Activated CD8-positive, alpha-beta T cell treated with anti-CD3 and anti-CD28 coated beads, Interleukin-2, amount 10 ng/mL, durations not matched to agents 7 days and 5 days (primary cell): ENCODE results near the gene OR8S1. TPM values are rescaled to one million over a fixed set of nuclear protein-coding genes. Genes with fewer than 3 reads are reported as not detected.
"Not testable (repeated sequence)": the region's sequence is repeated elsewhere in the genome, so short reads cannot be mapped to it uniquely, and the experiment has no call there.

Source experiments
- ATAC-seq: fragments of 150-1000 bp; cut with Tn5 transposase; one replicate; pipeline ENCODE4 v1.10.0; 2021; ENCODE audit warnings: moderate library complexity
- CTCF ChIA-PET: fragments of 350-600 bp; sonication (Branson Sonifier 250); formaldehyde crosslinking; loops from one replicate; lab custom pipeline; 2021; ENCODE audit warnings: antibody characterized with exemption; lab: Charles Lee
- POLR2A ChIA-PET: fragments of 350-600 bp; sonication (Branson Sonifier 250); formaldehyde crosslinking; loops from one replicate; lab custom pipeline; 2021; ENCODE audit warnings: antibody characterized with exemption; lab: Charles Lee
- DNase-seq: peaks from one replicate; pipeline ENCODE4 v3.0.0-alpha.2; 2020
- H3K27ac Mint-ChIP-seq: one replicate; pipeline ENCODE4 v1.8.0; 2021; ENCODE audit warnings: mild to moderate bottlenecking, mixed read lengths
- H3K27me3 Mint-ChIP-seq: one replicate; pipeline ENCODE4 v1.8.0; 2021; ENCODE audit warnings: low read depth, mixed read lengths
- H3K36me3 Mint-ChIP-seq: one replicate; pipeline ENCODE4 v1.8.0; 2021; ENCODE audit warnings: low read depth, mixed read lengths
- H3K4me1 Mint-ChIP-seq: one replicate; pipeline ENCODE4 v1.8.0; 2021; ENCODE audit warnings: low read depth, mixed read lengths
- H3K4me3 Mint-ChIP-seq: one replicate; pipeline ENCODE4 v1.8.0; 2021; ENCODE audit warnings: mild to moderate bottlenecking, mixed read lengths
- H3K9me3 Mint-ChIP-seq: one replicate; pipeline ENCODE4 v1.8.0; 2022; ENCODE audit warnings: mixed read lengths; ENCODE audit not compliant: insufficient read depth
- total RNA-seq, 2 experiments: library from RNA; stranded (reverse); gene quantifications; one replicate each; pipeline ENCODE4 v1.2.3, GENCODE V29; 2021

OR8S1 gene
- not detected for total RNA-seq

- H3K4me1 Mint-ChIP-seq = no peaks in the 10 kb centered on the region
- no peaks in the 10 kb centered on the region for H3K9me3 Mint-ChIP-seq
- H3K4me3 Mint-ChIP-seq = no peak within 1 kb of the TSS
- no peak within 1 kb of the TSS for H3K27ac Mint-ChIP-seq
- ChIA-PET POLR2A (no interaction called here), CTCF (no interaction called here)
- H3K36me3 Mint-ChIP-seq = no peaks in the 10 kb centered on the region
- H3K27me3 Mint-ChIP-seq = no peaks in the 10 kb centered on the region
- no peak for ATAC-seq
- DNase-seq = no peak
Observed at GRCh38 chr12:48525332-48525731, at the start of gene OR8S1. OR8S1 (plus strand) TSS chr12:48525632; CDS start chr12:48525632, 0 bp downstream.

GRCh38 chr12:48482198-48482597, 43.2 kb upstream of the OR8S1 start, which contains the start of gene C12orf54:
C12orf54 (plus strand) TSS chr12:48482498; CDS start chr12:48483297, 799 bp downstream.
- CTCF ChIA-PET = no interaction called here
- DNase-seq (no peak), ATAC-seq (no peak)
- no peaks in the 10 kb centered on the region for H3K4me1 Mint-ChIP-seq
- H3K27ac Mint-ChIP-seq = no peak within 1 kb of the TSS
- H3K36me3 Mint-ChIP-seq = no peaks in the 10 kb centered on the region
- peaks cover 5% of the 10 kb centered on the region for H3K27me3 Mint-ChIP-seq
- no peaks in the 10 kb centered on the region for H3K9me3 Mint-ChIP-seq
- no peak within 1 kb of the TSS for H3K4me3 Mint-ChIP-seq
- POLR2A ChIA-PET = no interaction called here

GRCh38 chr12:48482930-48483329, 42.5 kb upstream of the OR8S1 start:
- POLR2A ChIA-PET = no interaction called here
- H3K9me3 Mint-ChIP-seq = no peaks in the 10 kb centered on the region

GRCh38 chr12:48486261-48486660, 39.2 kb upstream of the OR8S1 start:
- POLR2A ChIA-PET = no interaction called here
- Mint-ChIP-seq H3K4me3 (no peak overlapping the region), H3K27me3 (peaks cover 5% of the 10 kb centered on the region), H3K27ac (no peak overlapping the region), H3K36me3 (no peaks in the 10 kb centered on the region), H3K9me3 (no peaks in the 10 kb centered on the region), H3K4me1 (peaks cover 4% of the 10 kb centered on the region)
- DNase-seq (no peak), ATAC-seq (no peak)
- CTCF ChIA-PET = no interaction called here

More at GRCh38 chr12:48482930-48483329, 42.5 kb upstream of the OR8S1 start:
- H3K27me3 Mint-ChIP-seq = peaks cover 5% of the 10 kb centered on the region
- H3K27ac Mint-ChIP-seq = no peak overlapping the region
- H3K4me1 Mint-ChIP-seq = no peaks in the 10 kb centered on the region
- ATAC-seq = no peak
- DNase-seq = no peak
- CTCF ChIA-PET = no interaction called here
- H3K4me3 Mint-ChIP-seq = no peak overlapping the region
- H3K36me3 Mint-ChIP-seq = no peaks in the 10 kb centered on the region

GRCh38 chr12:48486679-48487078, 38.8 kb upstream of the OR8S1 start:
- ATAC-seq = no peak
- ChIA-PET CTCF (no interaction called here), POLR2A (no interaction called here)
- DNase-seq = no peak
- Mint-ChIP-seq H3K4me1 (peaks cover 4% of the 10 kb centered on the region), H3K27ac (no peak overlapping the region), H3K27me3 (peaks cover 5% of the 10 kb centered on the region), H3K9me3 (no peaks in the 10 kb centered on the region), H3K36me3 (no peaks in the 10 kb centered on the region), H3K4me3 (no peak overlapping the region)

GRCh38 chr12:48489012-48489411, 36.4 kb upstream of the OR8S1 start:
- CTCF ChIA-PET = interaction anchor here (1.5 kb wide), 1 partner anchor 129 kb away, joined by 6 read pairs; no protein-coding TSS in a partner anchor
- DNase-seq (no peak), ATAC-seq (no peak)
- POLR2A ChIA-PET = interaction anchor here (0.6 kb wide), 1 partner anchor 38 kb away, joined by 5 read pairs; no protein-coding TSS in a partner anchor
- no peaks in the 10 kb centered on the region for H3K9me3 Mint-ChIP-seq
- peaks cover 4% of the 10 kb centered on the region for H3K4me1 Mint-ChIP-seq
- peaks cover 2% of the 10 kb centered on the region for H3K27me3 Mint-ChIP-seq
- no peak overlapping the region for H3K4me3 Mint-ChIP-seq
- H3K27ac Mint-ChIP-seq = no peak overlapping the region
- H3K36me3 Mint-ChIP-seq = no peaks in the 10 kb centered on the region

GRCh38 chr12:48489456-48489855, 36.0 kb upstream of the OR8S1 start:
- not testable (repeated sequence) for H3K27ac Mint-ChIP-seq, H3K4me1 Mint-ChIP-seq, DNase-seq, ATAC-seq, H3K36me3 Mint-ChIP-seq, H3K27me3 Mint-ChIP-seq, H3K4me3 Mint-ChIP-seq, H3K9me3 Mint-ChIP-seq
- ChIA-PET CTCF (interaction anchor here (1.5 kb wide), 1 partner anchor 129 kb away, joined by 6 read pairs; no protein-coding TSS in a partner anchor), POLR2A (interaction anchor here (0.6 kb wide), 1 partner anchor 37 kb away, joined by 5 read pairs; no protein-coding TSS in a partner anchor)

- H3K27ac Mint-ChIP-seq, POLR2A ChIA-PET, H3K9me3 Mint-ChIP-seq, H3K27me3 Mint-ChIP-seq, ATAC-seq, H3K4me1 Mint-ChIP-seq, H3K36me3 Mint-ChIP-seq, H3K4me3 Mint-ChIP-seq, DNase-seq, CTCF ChIA-PET: not testable (repeated sequence)
Observed at GRCh38 chr12:48500281-48500680, 25.2 kb upstream of the OR8S1 start.

- DNase-seq, H3K27me3 Mint-ChIP-seq, POLR2A ChIA-PET, CTCF ChIA-PET, H3K4me1 Mint-ChIP-seq, H3K9me3 Mint-ChIP-seq, H3K36me3 Mint-ChIP-seq, ATAC-seq, H3K27ac Mint-ChIP-seq, H3K4me3 Mint-ChIP-seq: not testable (repeated sequence)
Observed at GRCh38 chr12:48506836-48507235, 18.6 kb upstream of the OR8S1 start.

- no peaks in the 10 kb centered on the region for H3K4me1 Mint-ChIP-seq
Observed at GRCh38 chr12:48508987-48509386, 16.4 kb upstream of the OR8S1 start.

GRCh38 chr12:48510111-48510510, 15.3 kb upstream of the OR8S1 start:
- ChIA-PET CTCF (no interaction called here), POLR2A (no interaction called here)
- DNase-seq (no peak), ATAC-seq (no peak)
- no peak overlapping the region for H3K27ac Mint-ChIP-seq
- H3K4me1 Mint-ChIP-seq = no peaks in the 10 kb centered on the region
- H3K27me3 Mint-ChIP-seq = peaks cover 6% of the 10 kb centered on the region
- H3K4me3 Mint-ChIP-seq = no peak overlapping the region
- no peaks in the 10 kb centered on the region for H3K36me3 Mint-ChIP-seq
- H3K9me3 Mint-ChIP-seq = peaks cover 4% of the 10 kb centered on the region

More at GRCh38 chr12:48508987-48509386, 16.4 kb upstream of the OR8S1 start:
- Mint-ChIP-seq H3K27me3 (peaks cover 6% of the 10 kb centered on the region), H3K9me3 (peaks cover 4% of the 10 kb centered on the region), H3K36me3 (no peaks in the 10 kb centered on the region), H3K4me3 (no peak overlapping the region), H3K27ac (no peak overlapping the region)
- ATAC-seq (no peak), DNase-seq (no peak)
- POLR2A ChIA-PET = no interaction called here
- CTCF ChIA-PET = no interaction called here

- H3K36me3 Mint-ChIP-seq = no peaks in the 10 kb centered on the region
- ATAC-seq (no peak), DNase-seq (no peak)
- CTCF ChIA-PET = no interaction called here
- H3K27me3 Mint-ChIP-seq = no peaks in the 10 kb centered on the region
- peaks cover 4% of the 10 kb centered on the region for H3K9me3 Mint-ChIP-seq
- H3K4me1 Mint-ChIP-seq = no peaks in the 10 kb centered on the region
- no peak overlapping the region for H3K4me3 Mint-ChIP-seq
- no peak overlapping the region for H3K27ac Mint-ChIP-seq
- POLR2A ChIA-PET = no interaction called here
Observed at GRCh38 chr12:48512855-48513254, 12.6 kb upstream of the OR8S1 start.

GRCh38 chr12:48514728-48515127, 10.7 kb upstream of the OR8S1 start:
- ChIA-PET POLR2A (no interaction called here), CTCF (no interaction called here)
- H3K9me3 Mint-ChIP-seq = peaks cover 4% of the 10 kb centered on the region
- no peak overlapping the region for H3K4me3 Mint-ChIP-seq
- no peaks in the 10 kb centered on the region for H3K27me3 Mint-ChIP-seq
- no peak for DNase-seq
- ATAC-seq = no peak
- no peaks in the 10 kb centered on the region for H3K4me1 Mint-ChIP-seq
- no peaks in the 10 kb centered on the region for H3K36me3 Mint-ChIP-seq
- H3K27ac Mint-ChIP-seq = no peak overlapping the region
